ENCODE measurements around the gene APOA4. TPM values are rescaled to one million over a fixed set of nuclear protein-coding genes. Genes with fewer than 3 reads are reported as not detected.

Gene APOA4
- total and polyA plus RNA-seq, 2 of the 13 experiments (the other 11 are each of a cell fraction or from before 2014, with no cell fraction given) = 3.8 to 7.2 TPM

DNA sequence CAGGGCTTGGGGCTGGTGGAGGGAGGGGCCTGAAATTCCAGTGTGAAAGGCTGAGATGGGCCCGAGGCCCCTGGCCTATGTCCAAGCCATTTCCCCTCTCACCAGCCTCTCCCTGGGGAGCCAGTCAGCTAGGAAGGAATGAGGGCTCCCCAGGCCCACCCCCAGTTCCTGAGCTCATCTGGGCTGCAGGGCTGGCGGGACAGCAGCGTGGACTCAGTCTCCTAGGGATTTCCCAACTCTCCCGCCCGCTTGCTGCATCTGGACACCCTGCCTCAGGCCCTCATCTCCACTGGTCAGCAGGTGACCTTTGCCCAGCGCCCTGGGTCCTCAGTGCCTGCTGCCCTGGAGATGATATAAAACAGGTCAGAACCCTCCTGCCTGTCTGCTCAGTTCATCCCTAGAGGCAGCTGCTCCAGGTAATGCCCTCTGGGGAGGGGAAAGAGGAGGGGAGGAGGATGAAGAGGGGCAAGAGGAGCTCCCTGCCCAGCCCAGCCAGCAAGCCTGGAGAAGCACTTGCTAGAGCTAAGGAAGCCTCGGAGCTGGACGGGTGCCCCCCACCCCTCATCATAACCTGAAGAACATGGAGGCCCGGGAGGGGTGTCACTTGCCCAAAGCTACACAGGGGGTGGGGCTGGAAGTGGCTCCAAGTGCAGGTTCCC, 6.5 kb upstream of the APOA4 start, which contains the start of gene APOC3 (continued):
- no peak for TF ChIP-seq SOX13 (IDR thresholded peaks at IDR 0.05)
- TF ChIP-seq SOX13 (CRISPR knock-in tag; conservative IDR thresholded peaks at IDR 0.05 in 1 of 2, IDR thresholded peaks at IDR 0.05 in 1 of 2) = peak in 1 of 2 experiments; percentile 82; a peak in 2 of 4 replicates
- peak; percentile 55 for TF ChIP-seq CHCHD3 (CRISPR knock-in tag; IDR thresholded peaks at IDR 0.05)
- no peak for TF ChIP-seq TEAD2 (CRISPR knock-in tag; IDR thresholded peaks at IDR 0.05)
- no peak for TF ChIP-seq NFATC3 (CRISPR knock-in tag; IDR thresholded peaks at IDR 0.05)
- TF ChIP-seq, protein P1, sequence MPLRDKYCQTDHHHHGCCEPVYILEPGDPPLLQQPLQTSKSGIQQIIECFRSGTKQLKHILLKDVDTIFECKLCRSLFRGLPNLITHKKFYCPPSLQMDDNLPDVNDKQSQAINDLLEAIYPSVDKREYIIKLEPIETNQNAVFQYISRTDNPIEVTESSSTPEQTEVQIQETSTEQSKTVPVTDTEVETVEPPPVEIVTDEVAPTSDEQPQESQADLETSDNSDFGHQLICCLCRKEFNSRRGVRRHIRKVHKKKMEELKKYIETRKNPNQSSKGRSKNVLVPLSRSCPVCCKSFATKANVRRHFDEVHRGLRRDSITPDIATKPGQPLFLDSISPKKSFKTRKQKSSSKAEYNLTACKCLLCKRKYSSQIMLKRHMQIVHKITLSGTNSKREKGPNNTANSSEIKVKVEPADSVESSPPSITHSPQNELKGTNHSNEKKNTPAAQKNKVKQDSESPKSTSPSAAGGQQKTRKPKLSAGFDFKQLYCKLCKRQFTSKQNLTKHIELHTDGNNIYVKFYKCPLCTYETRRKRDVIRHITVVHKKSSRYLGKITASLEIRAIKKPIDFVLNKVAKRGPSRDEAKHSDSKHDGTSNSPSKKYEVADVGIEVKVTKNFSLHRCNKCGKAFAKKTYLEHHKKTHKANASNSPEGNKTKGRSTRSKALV (CRISPR knock-in tag; IDR thresholded peaks at IDR 0.05) = no peak
- TF ChIP-seq ZNF12 (CRISPR knock-in tag; IDR thresholded peaks at IDR 0.05) = no peak; the same call in 1 of the 2 replicates
- no peak for TF ChIP-seq ZFP41 (CRISPR knock-in tag; IDR thresholded peaks at IDR 0.05; ENCODE audit: borderline replicate concordance)
- TF ChIP-seq FOSL1 (CRISPR knock-in tag; IDR thresholded peaks at IDR 0.05; ENCODE audit: borderline replicate concordance) = no peak
- TF ChIP-seq NFKBIZ (CRISPR knock-in tag; IDR thresholded peaks at IDR 0.05) = 0 out of 2 replicates have a peak, but pooled peaks have one; percentile 12
- peak; percentile 75; the same call in 1 of the 2 replicates for TF ChIP-seq ZNF790 (CRISPR knock-in tag; IDR thresholded peaks at IDR 0.05; ENCODE audit: borderline replicate concordance)
- peak; percentile 62; the same call in 1 of the 2 replicates for TF ChIP-seq ZBTB8A (CRISPR knock-in tag; IDR thresholded peaks at IDR 0.05; ENCODE audit: borderline replicate concordance, low read depth)
- TF ChIP-seq SIN3A (IDR thresholded peaks at IDR 0.05; ENCODE audit: borderline replicate concordance, low read depth, low read length) = peak; percentile 42; the same call in 1 of the 2 replicates
- peak; percentile 94 for TF ChIP-seq ZC3H4 (CRISPR knock-in tag; IDR thresholded peaks at IDR 0.05; ENCODE audit: borderline replicate concordance)
- TF ChIP-seq ZNF703 (CRISPR knock-in tag; IDR thresholded peaks at IDR 0.05; ENCODE audit: borderline replicate concordance) = peak; percentile 80; the same call in 1 of the 2 replicates
- TF ChIP-seq, protein P2, sequence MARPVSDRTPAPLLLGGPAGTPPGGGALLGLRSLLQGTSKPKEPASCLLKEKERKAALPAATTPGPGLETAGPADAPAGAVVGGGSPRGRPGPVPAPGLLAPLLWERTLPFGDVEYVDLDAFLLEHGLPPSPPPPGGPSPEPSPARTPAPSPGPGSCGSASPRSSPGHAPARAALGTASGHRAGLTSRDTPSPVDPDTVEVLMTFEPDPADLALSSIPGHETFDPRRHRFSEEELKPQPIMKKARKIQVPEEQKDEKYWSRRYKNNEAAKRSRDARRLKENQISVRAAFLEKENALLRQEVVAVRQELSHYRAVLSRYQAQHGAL (CRISPR knock-in tag; IDR thresholded peaks at IDR 0.05; ENCODE audit: not compliant biosample characterization) = no peak
- no peak for TF ChIP-seq ZNF598 (CRISPR knock-in tag; IDR thresholded peaks at IDR 0.05; ENCODE audit: borderline replicate concordance)
- TF ChIP-seq ZNF788 (CRISPR knock-in tag; IDR thresholded peaks at IDR 0.05; ENCODE audit: borderline replicate concordance) = peak; percentile 69; the same call in 1 of the 2 replicates
- TF ChIP-seq RAD21 (CRISPR knock-in tag; IDR thresholded peaks at IDR 0.05) = peak; percentile 65
- peak; percentile 86; the same call in 1 of the 2 replicates for TF ChIP-seq KDM3A (CRISPR knock-in tag; IDR thresholded peaks at IDR 0.05; ENCODE audit: low read depth)
- TF ChIP-seq PAF1 (CRISPR knock-in tag; IDR thresholded peaks at IDR 0.05) = no peak
- TF ChIP-seq ZNF232 (CRISPR knock-in tag; IDR thresholded peaks at IDR 0.05; ENCODE audit: borderline replicate concordance) = no peak; the same call in 1 of the 2 replicates
- 0 out of 2 replicates have a peak, but pooled peaks have one; percentile 66 for TF ChIP-seq ZNF329 (CRISPR knock-in tag; IDR thresholded peaks at IDR 0.05; ENCODE audit: low read depth)
- TF ChIP-seq, protein P3, sequence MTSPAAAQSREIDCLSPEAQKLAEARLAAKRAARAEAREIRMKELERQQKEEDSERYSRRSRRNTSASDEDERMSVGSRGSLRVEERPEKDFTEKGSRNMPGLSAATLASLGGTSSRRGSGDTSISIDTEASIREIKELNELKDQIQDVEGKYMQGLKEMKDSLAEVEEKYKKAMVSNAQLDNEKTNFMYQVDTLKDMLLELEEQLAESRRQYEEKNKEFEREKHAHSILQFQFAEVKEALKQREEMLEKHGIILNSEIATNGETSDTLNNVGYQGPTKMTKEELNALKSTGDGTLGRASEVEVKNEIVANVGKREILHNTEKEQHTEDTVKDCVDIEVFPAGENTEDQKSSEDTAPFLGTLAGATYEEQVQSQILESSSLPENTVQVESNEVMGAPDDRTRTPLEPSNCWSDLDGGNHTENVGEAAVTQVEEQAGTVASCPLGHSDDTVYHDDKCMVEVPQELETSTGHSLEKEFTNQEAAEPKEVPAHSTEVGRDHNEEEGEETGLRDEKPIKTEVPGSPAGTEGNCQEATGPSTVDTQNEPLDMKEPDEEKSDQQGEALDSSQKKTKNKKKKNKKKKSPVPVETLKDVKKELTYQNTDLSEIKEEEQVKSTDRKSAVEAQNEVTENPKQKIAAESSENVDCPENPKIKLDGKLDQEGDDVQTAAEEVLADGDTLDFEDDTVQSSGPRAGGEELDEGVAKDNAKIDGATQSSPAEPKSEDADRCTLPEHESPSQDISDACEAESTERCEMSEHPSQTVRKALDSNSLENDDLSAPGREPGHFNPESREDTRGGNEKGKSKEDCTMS (CRISPR knock-in tag; conservative IDR thresholded peaks at IDR 0.05) = no peak
- no peak for TF ChIP-seq ZNF674 (CRISPR knock-in tag; IDR thresholded peaks at IDR 0.05; ENCODE audit: low read depth)
- peak; percentile 68 for TF ChIP-seq SKI (IDR thresholded peaks at IDR 0.05; ENCODE audit: partially characterized antibody)

Data from HepG2 (cell line).